GM12878 (cell line): ENCODE results near the gene SLC6A17. TPM values are rescaled to one million over a fixed set of nuclear protein-coding genes. Genes with fewer than 3 reads are reported as not detected.
A peak's percentile ranks its signal among the peaks of the same experiment; 100 is the strongest.

ENCODE experiments used
- ATF7 ChIP-seq: fragments of 450-650 bp; IDR thresholded peaks from 2 replicates; pipeline ENCODE4 v1.6.1; 2016; ENCODE audit warnings: low read depth, mild to moderate bottlenecking
- CHD4 ChIP-seq: fragments of 200-600 bp; sonication (generic); IDR thresholded peaks from 2 replicates; pipeline ENCODE4 v1.6.1; 2016; ENCODE audit warnings: mild to moderate bottlenecking
- ETV6 ChIP-seq, 2 experiments: fragments of 450-650 bp in 1 of 2; IDR thresholded peaks in 1 of 2; conservative IDR thresholded peaks in 1 of 2; 2 replicates each; pipeline ENCODE4 v1.6.1; 2014; ENCODE audit warnings: antibody characterized with exemption in 1 of 2, borderline replicate concordance in 1 of 2, low read depth in 1 of 2, mild to moderate bottlenecking in 1 of 2, moderate library complexity in 1 of 2
- GABPA ChIP-seq: IDR thresholded peaks from 2 replicates; pipeline ENCODE4 v1.6.1; 2014; ENCODE audit warnings: antibody characterized with exemption, low read depth, mild to moderate bottlenecking, inconsistent platforms
- GATAD2B ChIP-seq: fragments of 450-650 bp; conservative IDR thresholded peaks from 2 replicates; pipeline ENCODE4 v1.6.1; 2017; ENCODE audit warnings: low read depth, mild to moderate bottlenecking, moderate library complexity
- HCFC1 ChIP-seq: fragments of 150-350 bp; IDR thresholded peaks from 2 replicates; pipeline ENCODE4 v1.6.1; 2014; ENCODE audit warnings: low read length
- IKZF2 ChIP-seq, 2 experiments: fragments of 450-650 bp; IDR thresholded peaks; 2 replicates each; pipeline ENCODE4 v1.6.1; 2017; ENCODE audit warnings: mild to moderate bottlenecking in 2 of 2, moderate library complexity in 2 of 2
- KAT2A ChIP-seq: conservative IDR thresholded peaks from 2 replicates; pipeline ENCODE4 v1.6.1; 2011; ENCODE audit warnings: low read depth, low read length; ENCODE audit not compliant: control insufficient read depth
- MEF2B ChIP-seq: fragments of 450-650 bp; IDR thresholded peaks from 2 replicates; pipeline ENCODE4 v1.6.1; 2018; ENCODE audit warnings: mild to moderate bottlenecking, moderate library complexity; ENCODE audit not compliant: partially characterized antibody, poor library complexity, severe bottlenecking
- NR2F1 ChIP-seq: fragments of 450-650 bp; conservative IDR thresholded peaks from 2 replicates; pipeline ENCODE4 v1.6.1; 2017; ENCODE audit warnings: mild to moderate bottlenecking
- PML ChIP-seq: IDR thresholded peaks from 2 replicates; pipeline ENCODE4 v1.6.1; 2012; ENCODE audit warnings: low read length, inconsistent platforms
- RBBP5 ChIP-seq: fragments of 200-600 bp; sonication (generic); conservative IDR thresholded peaks from 2 replicates; pipeline ENCODE4 v1.6.1; 2016
- RELB ChIP-seq: fragments of 450-650 bp; IDR thresholded peaks from 2 replicates; pipeline ENCODE4 v1.6.1; 2017; ENCODE audit warnings: low read depth, mild to moderate bottlenecking, moderate library complexity
- SPI1 ChIP-seq: IDR thresholded peaks from 2 replicates; pipeline ENCODE4 v1.6.1; 2011; ENCODE audit warnings: low read depth, mild to moderate bottlenecking, low read length, moderate library complexity, borderline replicate concordance; ENCODE audit not compliant: insufficient read depth
- STAT3 ChIP-seq: IDR thresholded peaks from 2 replicates; pipeline ENCODE4 v1.6.1; 2011; ENCODE audit warnings: low read depth, low read length, improper control_type of control experiment
- TAF1 ChIP-seq: IDR thresholded peaks from 2 replicates; pipeline ENCODE4 v1.6.1; 2011; ENCODE audit warnings: mild to moderate bottlenecking, low read depth, low read length, borderline replicate concordance
- ZBTB11 ChIP-seq: fragments of 450-650 bp; formaldehyde crosslinking; IDR thresholded peaks from 2 replicates; pipeline ENCODE4 v1.5.0; 2022; ENCODE audit warnings: mild to moderate bottlenecking, missing genetic modification characterization
- ZNF217 ChIP-seq: fragments of 450-650 bp; IDR thresholded peaks from 2 replicates; pipeline ENCODE4 v1.6.1; 2017; ENCODE audit warnings: antibody characterized with exemption, mild to moderate bottlenecking
- ZNF24 ChIP-seq: fragments of 450-650 bp; IDR thresholded peaks from 2 replicates; pipeline ENCODE4 v1.6.1; 2017; ENCODE audit warnings: antibody characterized with exemption, mild to moderate bottlenecking
- polyA plus RNA-seq, 11 experiments: library from polyadenylated mRNA; depleted of rRNA in 4 of 11; unstranded in 6 of 11; stranded (reverse) in 5 of 11; fragments of >200 nt; fragmentation: Nextera tagmentation in 4 of 11; fragmentation: Illumina TruSeq in 1 of 11; extraction: Ambion mirVana in 4 of 11; extraction: Trizol in 1 of 11; gene quantifications; 1 replicate in 1 of 11; 2 replicates in 10 of 11; pipeline versions ENCODE4 v1.2.1 to v1.2.3, GENCODE V29; 2011 to 2016; ENCODE audit warnings: inconsistent platforms in 2 of 11, missing spikeins in 2 of 11, low read depth in 1 of 11
- total RNA-seq, 4 experiments: library from RNA; depleted of rRNA in 3 of 4; stranded (reverse); fragments of >200 nt in 3 of 4; fragmentation: Illumina TruSeq in 1 of 4; extraction: Trizol in 1 of 4; gene quantifications; 2 replicates each; pipeline versions ENCODE4 v1.2.1 to v1.2.3, GENCODE V29; 2013 to 2021

The SLC6A17 gene
- total and polyA plus RNA-seq, 10 of the 15 experiments (the other 5 are each of a cell fraction or from before 2014, with no cell fraction given), result not detected

- no peak for TF ChIP-seq CHD4
- no peak for TF ChIP-seq GATAD2B
- TF ChIP-seq ZNF217, result no peak
- peak; percentile 39; the same call in 1 of the 2 replicates for TF ChIP-seq RELB
- no peak for TF ChIP-seq RBBP5
- TF ChIP-seq HCFC1, result no peak
- no peak for TF ChIP-seq GABPA
- TF ChIP-seq SPI1, result peak; percentile 22
- no peak for TF ChIP-seq ATF7
- no peak for TF ChIP-seq PML
- peak; percentile 28 to 65; a peak in 3 of 4 replicates for TF ChIP-seq IKZF2 (IDR thresholded peaks at IDR 0.05)
- no peak for TF ChIP-seq KAT2A
- peak; percentile 47; the same call in 1 of the 2 replicates for TF ChIP-seq ZNF24
- TF ChIP-seq STAT3, result no peak
- TF ChIP-seq NR2F1, result no peak
- TF ChIP-seq ETV6 (conservative IDR thresholded peaks at IDR 0.05 in 1 of 2, IDR thresholded peaks at IDR 0.05 in 1 of 2; ENCODE audit: borderline replicate concordance in 1 of 2, low read depth in 1 of 2), result peak in 1 of 2 experiments; percentile 67; a peak in 1 of 4 replicates
- TF ChIP-seq ZBTB11 (CRISPR knock-in tag), result no peak
- TF ChIP-seq MEF2B, result peak; percentile 54
- TF ChIP-seq TAF1, result no peak
Measured at GRCh38 chr1:110239441-110240430, 89.4 kb downstream of the SLC6A17 start (continued).
